GM19025 (cell line): Measurements from ENCODE around the gene GPANK1.

Source experiments
- ATAC-seq: cut with Tn5 transposase; IDR thresholded peaks from one replicate; pipeline ENCODE4 v1.9.1; 2021; ENCODE audit warnings: mild to moderate bottlenecking, low read depth, moderate library complexity; ENCODE audit not compliant: unreplicated experiment

Gene GPANK1

DNA sequence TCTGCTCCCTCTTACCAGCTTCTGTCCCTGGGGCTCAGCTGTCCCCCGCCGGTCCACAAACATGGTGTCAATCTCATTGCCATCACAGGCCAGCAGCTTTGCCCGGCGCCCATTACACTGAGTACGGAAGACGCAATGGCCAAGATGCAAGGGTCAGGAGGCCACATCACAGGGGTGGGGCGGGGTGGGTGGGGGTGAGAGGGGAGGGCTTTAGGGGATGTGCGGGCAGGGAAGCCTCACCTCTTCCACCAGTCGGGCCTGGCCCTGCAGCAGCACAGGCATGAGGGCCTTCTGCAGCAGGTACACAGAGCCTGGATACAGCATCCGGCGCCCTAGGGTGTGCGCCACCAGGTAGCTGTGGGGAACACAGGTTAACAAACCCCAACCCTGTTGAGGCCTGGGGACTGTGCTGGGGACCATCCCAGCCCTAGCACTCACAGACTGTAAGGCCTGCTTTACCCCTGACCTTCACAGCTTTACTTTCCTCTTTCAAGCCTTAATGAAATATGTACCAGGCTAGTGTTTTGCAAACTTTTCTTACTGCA, 26.8 kb upstream of the GPANK1 start:
- no peak for ATAC-seq

DNA sequence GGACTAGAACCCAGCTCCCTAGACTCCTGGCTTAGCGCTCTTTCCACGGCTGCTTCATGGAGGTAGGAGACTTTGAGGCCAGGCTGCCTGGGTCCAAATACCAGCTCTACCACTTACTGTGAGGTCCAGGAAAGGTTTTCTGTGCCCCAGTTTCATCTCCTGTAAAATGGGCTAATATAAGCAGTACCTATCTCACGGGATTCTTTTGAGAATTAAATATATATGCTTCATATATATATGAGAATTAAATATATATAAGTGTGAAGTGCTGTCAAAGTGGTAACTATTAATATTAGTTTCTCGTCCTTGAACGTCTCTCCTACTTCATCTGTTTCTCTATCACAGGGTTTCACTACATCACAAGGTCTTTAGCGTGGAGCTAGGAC, 26.3 kb upstream of the GPANK1 start:
- ATAC-seq, result no peak

DNA sequence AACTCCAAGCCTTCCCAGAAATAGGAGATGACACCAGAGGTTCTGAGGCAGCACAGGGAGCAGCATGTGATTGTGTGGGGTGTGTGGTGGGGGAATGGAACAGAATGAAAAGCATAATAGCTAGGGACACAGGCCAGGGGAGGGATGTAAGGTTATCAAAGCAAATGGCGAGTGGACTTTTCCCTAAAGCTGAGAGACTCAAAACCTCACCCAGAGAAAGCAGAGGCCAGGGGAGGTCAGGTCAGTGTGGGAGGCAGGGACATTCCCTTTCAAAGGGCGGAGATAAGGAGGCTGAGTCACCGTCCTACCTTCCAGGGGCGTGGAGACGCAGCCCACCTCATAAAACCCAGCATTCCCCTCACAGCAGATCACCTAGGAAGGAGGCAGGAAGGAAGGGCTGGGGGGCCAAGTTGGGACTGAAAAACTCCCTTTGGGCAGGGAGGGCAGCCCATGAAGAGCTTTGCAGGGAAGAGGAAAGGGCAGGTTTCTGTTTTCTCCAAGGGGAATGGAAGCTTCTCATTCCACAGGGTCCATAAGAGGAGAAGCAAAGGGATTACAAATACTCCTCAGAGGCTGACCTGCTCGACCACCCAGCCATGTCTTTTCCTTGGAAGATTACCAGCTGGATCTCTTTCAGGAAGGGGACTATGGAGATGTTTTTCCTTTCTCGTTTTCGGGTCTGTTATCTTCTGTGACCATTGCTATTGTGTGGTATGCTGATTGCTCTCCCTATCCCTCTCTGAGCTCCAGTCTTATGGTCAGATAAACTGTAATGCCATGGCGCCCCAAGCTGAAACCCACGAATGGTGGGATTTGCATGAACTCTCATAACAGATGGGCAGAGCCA, 25.7 kb upstream of the GPANK1 start:
- ATAC-seq, result no peak

DNA sequence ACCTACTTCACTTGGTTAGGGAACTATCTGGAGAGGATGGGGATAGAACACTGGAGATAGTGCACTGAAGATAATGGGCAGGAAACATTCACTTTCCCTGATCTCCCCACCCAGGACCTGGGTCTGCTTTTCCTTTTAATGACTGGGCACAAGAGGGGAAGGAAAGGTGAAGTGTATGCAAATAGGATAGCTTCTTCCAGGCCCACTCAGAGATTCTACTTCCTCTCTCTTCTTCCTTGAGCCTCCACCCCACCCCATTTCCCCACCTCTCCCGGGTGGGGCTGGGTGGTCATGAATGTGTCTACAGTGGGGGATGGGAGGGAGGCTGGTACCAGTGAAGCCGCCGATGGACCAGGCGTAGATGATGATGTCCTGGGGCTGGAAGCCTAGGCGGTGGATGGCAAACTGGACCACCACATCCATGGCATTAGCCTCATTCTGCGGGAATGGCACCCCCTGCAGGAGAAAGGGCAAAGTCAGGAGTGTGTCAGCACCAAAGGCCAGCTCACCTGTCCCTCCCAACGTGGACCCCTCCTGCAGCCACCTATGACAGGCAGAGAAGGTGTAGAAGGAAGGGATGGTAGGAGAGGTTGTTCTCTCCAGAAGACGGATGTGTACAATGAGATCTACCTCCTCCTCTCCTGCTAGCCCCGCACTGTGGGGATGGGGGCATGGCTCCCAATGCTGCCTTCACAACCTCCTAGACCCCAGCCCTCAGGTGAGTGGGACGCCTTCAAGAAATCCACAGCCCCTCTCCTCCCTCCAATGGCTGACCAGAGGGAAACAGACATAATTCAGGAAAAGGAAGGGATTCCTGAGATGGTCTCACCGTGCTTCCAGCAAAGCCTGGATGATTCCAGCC, 24.7 kb upstream of the GPANK1 start:
- ATAC-seq, result no peak

DNA sequence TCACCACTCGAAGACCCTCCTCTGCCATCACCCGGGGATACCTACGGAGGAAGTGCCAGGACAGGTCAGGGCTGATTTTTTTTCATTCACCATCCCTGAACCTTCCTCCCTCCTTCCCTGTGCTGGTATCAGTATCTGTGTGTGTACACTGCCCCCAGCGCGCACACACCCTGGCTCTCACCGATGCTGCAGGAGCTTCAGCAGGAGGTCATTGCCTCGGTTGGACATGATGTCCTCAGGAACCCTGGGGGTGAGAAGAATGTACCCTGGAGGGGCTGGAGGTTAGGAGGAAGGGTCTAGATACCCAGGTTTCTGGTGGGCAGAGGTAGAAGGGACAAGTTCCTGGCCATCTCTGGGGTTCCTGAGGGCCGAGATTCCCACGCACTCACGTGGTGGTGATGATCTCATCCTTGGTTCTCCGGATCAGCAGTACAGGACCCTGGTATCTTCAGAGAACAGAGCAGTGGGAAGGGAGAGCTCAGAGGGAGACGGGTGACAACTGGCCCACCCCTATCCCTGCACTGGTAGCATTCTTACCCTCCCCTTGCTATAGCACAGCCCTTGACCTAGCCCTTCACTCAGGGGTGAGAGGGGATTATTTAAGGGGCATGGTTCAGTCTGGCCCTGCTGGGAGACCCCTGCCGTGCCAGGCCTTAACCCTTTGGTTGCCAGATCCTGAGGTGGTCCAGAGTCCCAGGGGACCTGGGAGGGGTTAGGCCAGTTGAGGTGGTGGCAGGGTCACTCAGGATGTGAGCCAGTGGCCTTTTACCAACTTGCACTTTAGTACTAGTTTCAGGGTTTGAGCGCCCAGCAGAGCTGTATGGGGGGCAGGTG, 23.3 kb upstream of the GPANK1 start:
- ATAC-seq, result no peak

DNA sequence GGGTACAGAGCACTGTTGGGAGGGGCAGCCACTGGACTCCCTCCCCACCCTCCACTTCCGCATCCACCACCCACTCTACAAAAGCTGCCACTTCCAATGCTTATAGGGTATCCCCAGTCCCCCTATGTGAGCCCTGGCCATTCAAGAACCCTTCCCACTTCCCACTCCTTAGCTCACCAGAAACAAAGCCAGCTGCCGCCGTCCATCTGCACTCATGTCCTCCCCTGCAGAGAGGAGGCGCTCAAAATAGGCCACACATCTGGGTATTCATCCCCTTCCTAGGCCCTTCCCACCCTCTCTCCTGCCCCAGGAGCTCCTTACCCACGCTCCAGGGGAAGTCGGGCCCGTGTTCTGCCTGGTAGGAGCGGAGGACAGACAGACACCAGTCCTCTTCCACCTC, 22.5 kb upstream of the GPANK1 start:
- ATAC-seq, result no peak

DNA sequence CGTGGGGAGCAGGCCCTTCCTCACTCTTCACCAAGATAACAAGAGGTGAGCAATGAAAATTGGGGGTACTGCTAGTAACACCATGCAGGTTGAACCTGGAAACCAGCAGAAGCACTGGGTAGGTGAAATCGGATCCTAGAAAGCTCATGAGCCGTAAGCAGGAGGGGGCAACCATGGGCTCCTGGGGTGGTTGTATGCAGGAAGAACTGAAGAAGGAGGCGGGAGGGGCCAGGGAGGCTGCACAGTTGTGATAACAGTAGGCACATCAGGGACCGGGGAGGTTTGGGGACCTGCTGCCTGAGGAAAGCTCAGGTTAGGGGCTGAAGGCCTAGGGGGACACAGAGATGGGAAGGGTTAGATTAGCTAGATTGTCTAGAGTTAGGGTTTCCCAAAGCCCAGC, 21.7 kb upstream of the GPANK1 start:
- no peak for ATAC-seq

DNA sequence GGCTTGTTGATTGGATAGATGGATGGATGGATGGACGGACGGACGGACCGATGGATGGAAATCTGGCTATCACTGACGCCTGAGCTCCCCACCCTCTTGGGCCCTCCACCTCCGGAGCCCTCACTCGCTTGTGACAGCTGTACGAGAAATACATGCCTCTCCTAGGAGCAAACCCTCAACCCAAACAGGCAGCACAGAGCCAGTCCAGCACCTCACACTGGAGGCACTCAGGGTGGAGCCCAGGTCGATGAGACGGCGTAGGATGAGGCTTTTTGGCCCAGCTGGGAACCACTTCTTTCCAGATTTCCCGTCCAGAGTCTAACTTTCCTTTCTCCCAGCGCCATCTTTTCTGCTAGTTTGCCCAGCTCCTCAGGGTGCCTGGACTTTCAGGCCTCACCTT, 18.8 kb upstream of the GPANK1 start:
- no peak for ATAC-seq

DNA sequence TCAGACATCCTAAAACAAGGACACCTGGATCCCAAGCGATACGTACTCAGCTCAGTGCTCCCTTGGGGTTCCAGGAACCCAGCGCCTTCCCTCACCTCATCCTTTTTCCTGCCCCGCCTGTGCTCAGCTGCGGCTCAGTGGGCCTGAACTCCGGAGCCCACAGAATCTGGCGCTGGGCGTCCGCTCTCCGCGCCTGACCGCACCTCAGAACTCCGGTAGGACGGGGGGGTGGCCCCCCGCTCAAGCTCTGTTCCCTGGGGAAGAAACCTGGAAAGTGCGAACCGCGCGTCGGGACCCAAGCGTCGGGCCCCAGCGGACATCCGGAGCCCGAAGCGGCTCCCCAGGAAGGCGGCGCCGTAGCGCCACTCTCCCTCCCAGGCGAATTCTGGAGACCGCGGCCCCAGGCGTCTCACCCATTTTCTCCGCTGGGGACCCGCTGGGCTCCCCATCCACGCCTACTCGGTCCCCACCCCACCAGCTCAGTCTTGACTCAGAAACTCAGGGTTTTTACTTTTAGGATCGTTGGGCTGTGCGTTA, 16.4 kb upstream of the GPANK1 start:
- ATAC-seq, result no peak

DNA sequence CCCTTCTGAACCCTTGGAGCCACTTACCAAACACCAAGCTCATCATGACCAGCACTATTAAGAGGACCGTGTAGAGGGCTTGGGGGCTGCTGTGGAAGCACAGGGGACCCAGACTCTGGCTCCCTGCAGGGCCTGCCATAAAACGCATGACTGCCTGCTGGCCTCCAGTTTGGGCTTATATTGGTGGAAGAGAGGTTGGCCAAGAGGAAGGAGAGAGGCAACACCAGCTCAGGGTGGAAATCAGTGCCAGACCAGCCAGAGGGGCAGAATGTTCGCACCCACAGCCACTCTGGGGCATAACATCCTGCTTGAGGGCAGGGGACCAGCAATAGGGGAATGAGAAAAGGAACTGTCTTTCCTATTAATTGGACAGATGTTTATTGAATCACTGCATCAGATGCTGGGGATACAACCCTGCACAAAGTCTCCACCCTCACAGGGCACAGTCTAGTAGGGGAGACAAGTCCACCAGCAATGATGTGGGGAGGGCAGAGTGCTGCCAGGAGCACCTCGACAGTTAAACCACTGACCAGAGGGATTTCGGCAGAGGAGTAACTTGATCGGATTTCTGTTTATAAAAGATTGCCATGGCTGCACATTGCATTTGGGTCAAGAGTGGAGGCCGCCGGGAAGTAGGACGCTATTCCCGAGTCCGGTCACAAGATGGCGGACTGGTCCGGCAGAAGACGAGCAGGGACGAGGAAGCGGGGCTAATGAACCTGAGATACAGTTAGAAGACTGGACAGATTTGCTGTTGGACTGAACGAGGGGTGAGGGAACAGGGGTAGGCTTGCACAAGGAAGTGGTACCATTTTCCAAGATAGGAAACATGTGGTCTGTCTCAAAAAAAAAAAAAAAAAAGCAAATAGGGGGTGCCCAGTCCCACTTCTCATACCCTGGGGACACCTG, 15.7 kb upstream of the GPANK1 start, which contains the start of gene LY6G5C:
Gene LY6G5C, minus strand, starts transcription at position 842 of the 909 bp plus-strand sequence. Its CDS starts 694 bp downstream, at position 148.
- no peak for ATAC-seq

DNA sequence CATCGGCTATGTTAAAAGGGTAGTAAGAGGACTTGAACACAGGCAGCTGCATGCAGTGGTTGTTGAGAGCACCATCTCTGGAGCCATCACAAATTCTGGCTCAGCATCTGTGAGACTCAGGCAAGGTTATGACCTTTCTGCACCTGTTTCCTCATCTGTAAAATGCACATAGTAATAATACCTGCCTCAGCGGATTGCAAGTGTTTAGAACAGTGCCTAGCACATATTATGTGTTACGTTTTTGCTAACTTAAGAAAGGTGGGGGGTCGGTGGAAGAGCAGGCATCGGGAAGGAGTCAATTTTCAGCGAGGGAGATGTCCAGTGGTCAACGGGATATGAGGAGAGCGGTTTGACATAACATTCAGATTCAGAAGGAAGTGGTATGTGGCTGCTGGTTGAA, 13.2 kb upstream of the GPANK1 start:
- no peak for ATAC-seq

DNA sequence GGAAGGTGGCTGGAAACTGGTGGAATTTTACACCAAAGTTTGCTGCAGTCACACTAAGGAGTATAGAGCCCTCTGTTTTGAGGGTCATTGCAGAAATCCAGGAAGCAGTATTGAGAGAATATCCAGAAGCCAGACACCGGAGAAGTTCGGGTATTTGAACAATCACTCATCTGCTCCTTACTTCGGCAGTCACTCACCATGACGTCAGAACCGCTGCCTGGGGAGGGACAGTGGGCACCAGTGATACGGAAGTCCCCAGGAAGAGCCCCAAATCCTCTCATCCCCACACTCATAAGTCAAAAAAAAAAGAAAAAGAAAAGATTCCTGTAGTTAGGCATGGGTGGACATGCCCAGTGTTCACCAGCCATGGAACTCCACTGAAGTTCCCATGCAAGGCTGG, 12.1 kb upstream of the GPANK1 start:
- no peak for ATAC-seq

DNA sequence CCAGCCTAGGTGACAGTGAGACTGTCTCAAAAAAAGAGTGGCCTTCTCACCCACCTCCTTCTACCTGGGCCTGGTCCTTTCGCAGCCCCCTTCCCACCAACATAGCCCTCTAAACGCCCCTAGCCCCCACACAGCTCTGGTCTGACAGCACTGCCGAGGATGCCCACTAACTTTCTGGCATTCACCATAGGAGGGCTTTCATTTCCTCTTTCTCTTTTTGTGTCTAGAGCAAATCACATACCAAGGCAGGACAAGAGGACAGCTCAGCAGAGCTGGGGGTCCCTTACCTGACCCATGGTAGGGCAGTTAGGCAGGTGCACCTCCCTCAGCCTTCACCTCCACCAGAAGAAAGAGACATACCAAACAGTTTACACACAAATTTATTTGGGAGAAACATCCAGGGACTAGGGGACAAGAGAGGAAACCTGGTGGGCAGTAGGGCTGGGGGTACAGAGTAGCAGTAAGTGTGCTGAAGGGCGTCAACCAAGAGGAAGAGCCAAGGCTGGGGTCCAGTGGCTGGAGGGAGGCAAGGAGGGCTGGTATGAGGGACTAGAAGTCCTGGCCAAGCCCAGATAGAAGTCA, 11.6 kb upstream of the GPANK1 start:
- no peak for ATAC-seq

DNA sequence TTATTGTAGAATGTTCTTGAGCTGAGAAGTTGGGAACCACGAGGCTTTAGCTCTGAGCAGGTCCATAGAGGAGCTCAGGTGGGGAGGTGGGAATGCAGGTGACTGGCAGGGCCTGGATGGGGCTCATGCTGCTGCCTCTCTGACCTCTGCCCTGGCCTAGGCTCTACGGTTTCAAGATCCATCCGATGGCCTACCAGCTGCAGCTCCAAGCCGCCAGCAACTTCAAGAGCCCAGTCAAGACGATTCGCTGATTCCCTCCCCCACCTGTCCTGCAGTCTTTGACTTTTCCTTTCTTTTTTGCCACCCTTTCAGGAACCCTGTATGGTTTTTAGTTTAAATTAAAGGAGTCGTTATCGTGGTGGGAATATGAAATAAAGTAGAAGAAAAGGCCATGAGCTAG, 4.9 kb upstream of the GPANK1 start, which contains the start of gene LY6G5B:
Gene LY6G5B, plus strand, starts transcription at position 301 of the 400 bp plus-strand sequence. CDS start 975 bp downstream, outside the sequence.
- no peak for ATAC-seq

DNA sequence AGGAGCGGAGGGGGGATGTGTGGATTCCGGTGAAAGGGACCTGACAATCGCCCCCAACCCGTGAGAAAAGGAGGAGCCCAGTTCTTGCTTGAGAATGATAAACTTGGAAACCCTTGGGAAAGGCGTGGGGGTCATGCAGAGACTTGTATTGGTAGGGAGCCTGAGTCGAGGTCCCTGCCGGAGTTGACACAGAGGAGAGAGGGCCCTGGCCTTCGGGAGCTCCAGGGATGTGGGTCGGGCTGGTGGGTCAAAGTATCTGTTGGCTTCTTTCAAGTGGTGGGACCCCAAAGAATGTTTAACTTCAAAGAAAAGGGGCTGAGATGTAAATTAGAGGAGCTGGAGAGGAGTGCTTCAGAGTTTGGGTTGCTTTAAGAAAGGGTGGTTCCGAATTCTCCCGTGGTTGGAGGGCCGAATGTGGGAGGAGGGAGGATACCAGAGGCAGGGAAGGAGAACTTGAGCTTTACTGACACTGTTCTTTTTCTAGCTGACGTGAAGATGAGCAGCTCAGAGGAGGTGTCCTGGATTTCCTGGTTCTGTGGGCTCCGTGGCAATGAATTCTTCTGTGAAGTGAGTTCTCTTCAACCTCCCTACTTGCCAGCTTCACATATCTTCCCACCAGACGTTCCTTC, 1.7 kb upstream of the GPANK1 start:
- no peak for ATAC-seq

DNA sequence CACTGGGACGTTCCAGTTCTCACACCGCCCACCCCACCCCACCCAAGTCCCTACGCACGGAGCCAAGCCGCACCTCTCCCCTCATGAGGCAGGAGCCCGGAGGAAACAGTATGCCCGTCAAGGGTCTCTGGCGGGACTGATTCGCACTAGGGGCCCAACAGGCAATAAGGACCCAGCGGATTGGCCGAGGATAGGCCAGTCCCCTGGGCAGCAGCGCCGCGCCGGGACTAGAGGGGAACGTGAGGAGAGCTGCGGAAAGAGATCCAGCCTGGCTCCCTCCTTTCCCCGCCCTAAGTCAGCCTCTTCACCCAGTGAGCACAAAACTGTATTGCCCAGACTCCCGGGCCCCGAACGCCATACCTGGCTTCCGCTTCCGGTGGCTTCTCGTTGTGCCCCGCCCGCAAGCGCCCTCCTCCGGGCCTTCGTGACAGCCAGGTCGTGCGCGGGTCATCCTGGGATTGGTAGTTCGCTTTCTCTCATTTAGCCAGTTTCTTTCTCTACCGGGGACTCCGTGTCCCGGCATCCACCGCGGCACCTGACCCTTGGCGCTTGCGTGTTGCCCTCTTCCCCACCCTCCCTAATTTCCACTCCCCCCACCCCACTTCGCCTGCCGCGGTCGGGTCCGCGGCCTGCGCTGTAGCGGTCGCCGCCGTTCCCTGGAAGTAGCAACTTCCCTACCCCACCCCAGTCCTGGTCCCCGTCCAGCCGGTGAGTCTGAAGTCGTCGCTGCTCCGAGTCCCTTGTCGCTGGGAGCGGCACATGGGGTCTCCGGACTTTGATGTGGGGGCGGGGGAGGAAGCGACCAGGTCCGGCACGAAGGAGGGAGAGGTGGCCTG, 922 bp upstream of the GPANK1 start, which contains the start of gene CSNK2B:
Gene CSNK2B, plus strand, starts transcription at position 580 of the 836 bp plus-strand sequence. CDS start 752 bp downstream, outside the sequence.
- peak; percentile 83 for ATAC-seq
